K562 (cell line): ENCODE results near the gene PSD2. TPM values are rescaled to one million over a fixed set of nuclear protein-coding genes. Genes with fewer than 3 reads are reported as not detected.

ENCODE experiments used
- ATAC-seq: fragments of 200-7000 bp; cut with Tn5 transposase; 3 replicates; pipeline ENCODE4 v1.9.1; 2020; ENCODE audit warnings: moderate library complexity
- BruUV-seq: library from RNA; stranded (reverse); fragments of 400-500 nt; replicated peaks from 2 replicates; lab custom pipeline; 2021; lab: Mats Ljungman, UMichigan
- CTCF ChIA-PET: fragments of 300-600 bp; formaldehyde crosslinking; extraction: SDS; loops from one replicate; lab custom pipeline; 2021; ENCODE audit warnings: low intra/inter-chr PET ratio; lab: Yijun Ruan, JAX
- POLR2A ChIA-PET: fragments of 300-600, 350-650 bp; sonication (Branson Sonifier 250); formaldehyde crosslinking; extraction: SDS; loops from one replicate; lab custom pipeline; 2021; ENCODE audit warnings: antibody characterized with exemption, inconsistent platforms; lab: Yijun Ruan, JAX
- DNase-seq, 4 experiments: peaks; one replicate each; pipeline versions ENCODE4 v3.0.0 to v3.0.0-alpha.2; 2011 to 2018; ENCODE audit warnings: low spot score in 3 of 4, mixed read lengths in 3 of 4; ENCODE audit errors: extremely low read depth in 1 of 4
- FAIRE-seq: peaks from 2 replicates; lab custom pipeline; 2011; peaks lifted over from hg19 to GRCh38; lab: Jason Lieb, UNC
- H2AFZ ChIP-seq: 2 replicates; pipeline ENCODE4 v1.6.0; 2011; ENCODE audit warnings: low read depth, low read length, control low read depth, inconsistent platforms
- H3K27ac ChIP-seq: fragments of 200-600 bp; 3 replicates; pipeline ENCODE4 v1.8.0; 2011; ENCODE audit warnings: low read depth, mild to moderate bottlenecking, control low read depth, inconsistent platforms, low read length, moderate library complexity, mixed read lengths; ENCODE audit errors: extremely low read depth
- H3K27me3 ChIP-seq, 2 experiments: fragments of 300-600 bp in 1 of 2; 2 replicates in 1 of 2; 3 replicates in 1 of 2; pipeline versions ENCODE4 v1.6.0 to v1.8.0; 2011; ENCODE audit warnings: inconsistent platforms in 2 of 2, low read length in 2 of 2, mild to moderate bottlenecking in 1 of 2, mixed read lengths in 1 of 2, moderate library complexity in 1 of 2; ENCODE audit not compliant: control insufficient read depth in 2 of 2, insufficient read depth in 2 of 2
- H3K36me3 ChIP-seq: fragments of 300-600 bp; 3 replicates; pipeline ENCODE4 v1.8.0; 2011; ENCODE audit warnings: mild to moderate bottlenecking, low read length, inconsistent platforms; ENCODE audit not compliant: control insufficient read depth, insufficient read depth
- H3K4me1 ChIP-seq, 2 experiments: fragments of 200-600 bp in 1 of 2; replicated peaks in 1 of 2; 2 replicates in 1 of 2; 3 replicates in 1 of 2; pipeline versions ENCODE4 v1.5.1 to v1.8.0; 2011; ENCODE audit warnings: inconsistent platforms in 2 of 2, low read length in 2 of 2, mild to moderate bottlenecking in 1 of 2, mixed read lengths in 1 of 2, moderate library complexity in 1 of 2; ENCODE audit not compliant: control insufficient read depth in 2 of 2, insufficient read depth in 2 of 2
- H3K4me2 ChIP-seq: 2 replicates; pipeline ENCODE4 v1.6.1; 2011; ENCODE audit warnings: low read length, control low read depth, inconsistent platforms, mixed read lengths; ENCODE audit not compliant: insufficient read depth
- H3K4me3 ChIP-seq: fragments of 200-600 bp; sonication (generic), shearing (Covaris generic); 2 replicates; pipeline ENCODE4 v1.5.1; 2016; ENCODE audit warnings: control low read depth, inconsistent platforms
- H3K79me2 ChIP-seq: fragments of 200-600 bp; 3 replicates; pipeline ENCODE4 v1.8.0; 2011; ENCODE audit warnings: low read length, inconsistent platforms; ENCODE audit not compliant: control insufficient read depth, insufficient read depth
- H3K9ac ChIP-seq, 2 experiments: 2 replicates each; pipeline versions ENCODE4 v1.6.0 to v1.6.1; 2011; ENCODE audit warnings: low read depth in 2 of 2, low read length in 2 of 2, control low read depth in 1 of 2, inconsistent platforms in 1 of 2, mild to moderate bottlenecking in 1 of 2, mixed read lengths in 1 of 2; ENCODE audit not compliant: insufficient read depth in 1 of 2
- H3K9me1 ChIP-seq: one replicate; pipeline ENCODE4 v1.6.0; 2011; ENCODE audit warnings: inconsistent platforms, mild to moderate bottlenecking, low read length, moderate library complexity; ENCODE audit not compliant: control insufficient read depth, insufficient read depth
- H3K9me3 ChIP-seq: replicated peaks from 2 replicates; pipeline ENCODE4 v1.5.1; 2011; ENCODE audit warnings: low read depth, low read length, inconsistent platforms; ENCODE audit not compliant: control insufficient read depth, insufficient read depth
- H4K20me1 ChIP-seq: replicated peaks from 2 replicates; pipeline ENCODE4 v1.6.1; 2011; ENCODE audit warnings: low read length, inconsistent platforms, mixed read lengths; ENCODE audit not compliant: control insufficient read depth, insufficient read depth
- CTCF ChIP-seq, 3 experiments: IDR thresholded peaks in 2 of 3; conservative IDR thresholded peaks in 1 of 3; 2 replicates each; pipeline ENCODE4 v1.5.1; 2011 to 2012; ENCODE audit warnings: low read length in 3 of 3, mild to moderate bottlenecking in 3 of 3, control low read depth in 2 of 3, improper control_type of control experiment in 1 of 3, inconsistent platforms in 1 of 3, low read depth in 1 of 3, mixed read lengths in 1 of 3, moderate library complexity in 1 of 3; ENCODE audit not compliant: insufficient read depth in 2 of 3
- DLX4 ChIP-seq: fragments of 250-450 bp; sonication (Bioruptor Pico); IDR thresholded peaks from 2 replicates; pipeline ENCODE4 v1.6.1; 2021; ENCODE audit warnings: mild to moderate bottlenecking
- WGBS: fragments of 100-300 bp; shearing (Covaris generic); methylation state at CpG from one replicate; pipeline ENCODE4 v1.1.6; 2016; ENCODE audit warnings: low coverage, mixed read lengths; ENCODE audit not compliant: insufficient coverage; ENCODE audit errors: missing lambda C conversion rate; 5-methylcytosine and 5-hydroxymethylcytosine counted together
- in situ Hi-C: fragments of 300-500 bp; cut with MboI; formaldehyde crosslinking; loops from 4 replicates; pipeline ENCODE4 v1.15.0; 2018; ENCODE audit warnings: inconsistent platforms, mixed read lengths
- intact Hi-C: fragments of 100-400 bp; cut with micrococcal nuclease; formaldehyde crosslinking; loops from 2 replicates; pipeline ENCODE4 v1.14.2; 2022
- polyA plus RNA-seq, 8 experiments: library from polyadenylated mRNA; depleted of rRNA in 4 of 8; stranded (reverse) in 5 of 8; unstranded in 3 of 8; fragments of >200 nt; fragmentation: Nextera tagmentation in 2 of 8; fragmentation: Illumina TruSeq in 1 of 8; extraction: Ambion mirVana in 2 of 8; extraction: Trizol in 1 of 8; gene quantifications; 2 replicates each; pipeline versions ENCODE4 v1.2.1 to v1.2.3, GENCODE V29; 2011 to 2014; ENCODE audit warnings: inconsistent platforms in 1 of 8, missing spikeins in 1 of 8
- total RNA-seq, 7 experiments: library from RNA; depleted of rRNA in 6 of 7; stranded (reverse); fragments of >200 nt in 6 of 7; fragmentation: Illumina TruSeq in 2 of 7; extraction: Trizol in 2 of 7; gene quantifications; 2 replicates each; pipeline versions ENCODE4 v1.2.1 to v1.2.3, GENCODE V29; 2011 to 2021; ENCODE audit warnings: low replicate concordance in 1 of 7

PSD2 gene
- total and polyA plus RNA-seq, 9 of the 15 experiments (the other 6 are each of a cell fraction or from before 2014, with no cell fraction given), result 0.01 to 0.09 (median 0.04) TPM; not detected in 4

GRCh38 chr5:139806726-139807646 lies 11.4 kb downstream of the PSD2 start:
- under 1% methylated on average over 8 of the region's 8 CpGs for WGBS

More at GRCh38 chr5:139806726-139807646, 11.4 kb downstream of the PSD2 start:
- TF ChIP-seq CTCF (IDR thresholded peaks at IDR 0.05 in 2 of 3, conservative IDR thresholded peaks at IDR 0.05 in 1 of 3; ENCODE audit: insufficient read depth in 2 of 3, low read depth in 1 of 3, low read length in 3 of 3) (peak in 1 of 3 experiments; percentile 15; a peak in 1 of 6 replicates), DLX4 (CRISPR knock-in tag) (no peak)
- no peaks in the 10 kb centered on the region for H3K9me3 ChIP-seq
- H3K27me3 ChIP-seq, result peaks cover 0 to 54% of the 10 kb centered on the region in 2 experiments; a peak in 3 of 5 replicates
- no peak overlapping the region for H3K4me2 ChIP-seq
- ChIA-PET CTCF (interaction anchor here (0.9 kb wide), 1 partner anchor 162 kb away, joined by 3 read pairs; no protein-coding TSS in a partner anchor), POLR2A (interaction anchor here (0.6 to 1.3 kb wide), 4 partner anchors 9 to 162 kb away, joined by 3 to 6 read pairs (median 4); partner anchors contain the start of gene PSD2)
- intact Hi-C loops, result no loop called here
- H3K79me2 ChIP-seq, result no peaks in the 10 kb centered on the region
- H2AFZ ChIP-seq, result no peak overlapping the region
- in situ Hi-C loops, result no loop called here
- H3K9ac ChIP-seq, result no peak overlapping the region
- DNase-seq, result no peak
- H3K4me3 ChIP-seq, result no peak overlapping the region
- H3K27ac ChIP-seq, result no peak overlapping the region
- FAIRE-seq, result no peak
- peaks cover 6% of the 10 kb centered on the region for H3K9me1 ChIP-seq
- H3K36me3 ChIP-seq, result no peaks in the 10 kb centered on the region
- ATAC-seq, result no peak
- peaks cover 0 to 3% of the 10 kb centered on the region in 2 experiments; a peak in 1 of 5 replicates for H3K4me1 ChIP-seq
- peaks cover 17% of the 10 kb centered on the region for H4K20me1 ChIP-seq
- no TSS peak for BruUV-seq
